Fibroblast of villous mesenchyme (primary cell): ENCODE data around the gene ATG10. TPM values are rescaled to one million over a fixed set of nuclear protein-coding genes. Genes with fewer than 3 reads are reported as not detected.
"Not testable (repeated sequence)": the region's sequence is repeated elsewhere in the genome, so short reads cannot be mapped to it uniquely, and the experiment has no call there.

Experiments used
- DNase-seq: peaks from one replicate; pipeline ENCODE4 v3.0.0-alpha.2; 2010; ENCODE audit warnings: low read depth
- H3K4me3 ChIP-seq: 2 replicates; pipeline ENCODE4 v1.5.1; 2011; ENCODE audit warnings: low read depth, mild to moderate bottlenecking, low read length
- CTCF ChIP-seq: IDR thresholded peaks from 2 replicates; pipeline ENCODE4 v1.5.1; 2012; ENCODE audit warnings: low read depth, mild to moderate bottlenecking, low read length; ENCODE audit not compliant: insufficient read depth
- total RNA-seq: library from RNA; depleted of rRNA; stranded (reverse); fragments of >200 nt; gene quantifications from 2 replicates; pipeline ENCODE4 v1.2.3, GENCODE V29; 2012

Gene ATG10
- total RNA-seq, 1 donor: 9.1 TPM

GRCh38 chr5:81942746-81943145, 29.1 kb upstream of the ATG10 start:
- H3K4me3 ChIP-seq: no peak overlapping the region
- no peak for TF ChIP-seq CTCF
- no peak for DNase-seq

GRCh38 chr5:81948349-81948748, 23.5 kb upstream of the ATG10 start:
- no peak for DNase-seq
- H3K4me3 ChIP-seq: no peak overlapping the region
- TF ChIP-seq CTCF: no peak

- no peak for TF ChIP-seq CTCF
- DNase-seq: no peak
- H3K4me3 ChIP-seq: no peak overlapping the region
These were observed 22.4 kb upstream of the ATG10 start for GRCh38 chr5:81949462-81949861.

- no peak for TF ChIP-seq CTCF
- no peak overlapping the region for H3K4me3 ChIP-seq
- no peak for DNase-seq
These were observed 20.8 kb upstream of the ATG10 start for GRCh38 chr5:81950996-81951395.

GRCh38 chr5:81954796-81955195, 17.0 kb upstream of the ATG10 start:
- not testable (repeated sequence) for H3K4me3 ChIP-seq, DNase-seq

GRCh38 chr5:81958129-81958528, 13.7 kb upstream of the ATG10 start:
- not testable (repeated sequence) for H3K4me3 ChIP-seq, DNase-seq

GRCh38 chr5:81961651-81962440, 10.0 kb upstream of the ATG10 start:
- H3K4me3 ChIP-seq: no peak overlapping the region
- TF ChIP-seq CTCF: no peak
- no peak for DNase-seq

GRCh38 chr5:81963544-81963943, 8.3 kb upstream of the ATG10 start:
- no peak overlapping the region for H3K4me3 ChIP-seq
- no peak for TF ChIP-seq CTCF
- no peak for DNase-seq
